HG03432 (cell line): ENCODE data around the gene FAM3D.
"Not testable (repeated sequence)": the region's sequence is repeated elsewhere in the genome, so short reads cannot be mapped to it uniquely, and the experiment has no call there.

Experiments
- ATAC-seq: cut with Tn5 transposase; IDR thresholded peaks from one replicate; pipeline ENCODE4 v1.9.1; 2021; ENCODE audit warnings: mild to moderate bottlenecking, moderate library complexity; ENCODE audit not compliant: unreplicated experiment

The FAM3D gene

GRCh38 chr3:58685641-58686040 lies 19.1 kb upstream of the FAM3D start:
- ATAC-seq = no peak

DNA sequence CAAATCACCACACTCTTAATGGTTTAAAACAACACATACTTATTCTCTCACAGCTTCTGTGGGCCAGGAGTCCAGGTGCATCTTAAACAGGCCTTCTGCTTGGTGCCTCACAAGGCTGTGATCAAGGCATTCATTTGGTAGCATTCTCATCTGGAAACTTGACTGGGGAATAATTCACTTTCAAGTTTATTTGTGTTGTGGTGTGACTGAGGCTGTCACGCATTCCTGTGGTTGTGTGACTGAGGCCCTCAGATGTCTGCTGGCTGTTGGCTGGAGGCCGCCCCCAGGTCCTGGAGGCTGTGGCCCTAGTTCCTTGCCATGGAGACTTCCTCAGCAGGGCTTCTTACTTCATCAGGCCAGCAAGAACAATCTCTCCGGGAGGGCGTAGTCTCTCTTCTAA lies 16.9 kb upstream of the FAM3D start:
- ATAC-seq = peak; percentile 82

GRCh38 chr3:58683001-58683458 lies 16.5 kb upstream of the FAM3D start:
- no peak for ATAC-seq

DNA sequence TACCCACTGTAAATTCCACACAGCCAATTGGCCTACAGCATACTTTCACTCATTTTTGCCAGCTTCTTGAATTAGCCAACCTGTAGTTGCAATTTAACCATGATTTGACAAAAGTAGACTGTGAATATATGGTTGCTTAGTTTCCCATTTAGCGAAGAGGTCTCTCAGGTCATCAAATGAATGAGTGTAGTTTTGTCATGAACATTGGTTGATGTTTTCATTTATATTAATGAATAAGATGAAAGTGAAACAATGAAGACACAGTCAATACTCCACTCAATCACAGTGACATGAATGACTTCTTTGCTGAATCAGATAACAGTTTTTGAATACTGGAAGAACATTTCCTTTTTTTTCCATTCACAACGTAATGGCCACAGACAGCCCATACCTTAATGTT lies 15.3 kb upstream of the FAM3D start:
- ATAC-seq = no peak

GRCh38 chr3:58680879-58681525 lies 14.4 kb upstream of the FAM3D start:
- ATAC-seq = no peak

- ATAC-seq = no peak
Measured at GRCh38 chr3:58679974-58680666, 13.5 kb upstream of the FAM3D start.

- no peak for ATAC-seq
Measured at GRCh38 chr3:58679446-58679845, 12.9 kb upstream of the FAM3D start.

- not testable (repeated sequence) for ATAC-seq
Measured at GRCh38 chr3:58678177-58678970, 11.8 kb upstream of the FAM3D start.

- ATAC-seq = no peak
Measured at GRCh38 chr3:58672880-58673279, 6.3 kb upstream of the FAM3D start.

GRCh38 chr3:58672451-58672850 lies 5.9 kb upstream of the FAM3D start:
- ATAC-seq = no peak

- no peak for ATAC-seq
Measured at GRCh38 chr3:58670506-58671135, 4.0 kb upstream of the FAM3D start.

- ATAC-seq = no peak
Measured at GRCh38 chr3:58668247-58668646, 1.7 kb upstream of the FAM3D start.

GRCh38 chr3:58667704-58668103 lies 1.1 kb upstream of the FAM3D start:
- no peak for ATAC-seq

DNA sequence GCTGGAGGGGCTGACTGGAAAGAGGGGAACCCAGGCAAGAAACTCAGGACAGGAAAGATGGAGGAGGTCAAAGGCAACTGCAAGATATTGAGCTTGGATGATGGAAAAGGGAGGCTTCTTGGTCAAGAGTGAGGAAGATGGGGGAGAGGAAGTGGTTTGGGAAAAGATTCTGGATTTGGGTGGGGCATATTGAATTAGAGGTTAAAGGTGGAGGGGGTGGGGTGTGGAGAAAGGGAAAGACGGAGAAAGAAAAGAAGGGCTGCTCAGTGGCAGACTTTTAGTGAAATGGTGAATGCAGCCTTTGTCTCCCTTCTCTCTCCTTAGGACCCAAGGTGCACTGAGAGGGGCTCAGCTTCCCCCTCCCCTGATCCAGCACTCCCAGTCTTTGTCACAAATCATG lies 655 bp upstream of the FAM3D start:
- ATAC-seq = no peak

GRCh38 chr3:58665405-58665804 lies 1.2 kb downstream of the FAM3D start:
- no peak for ATAC-seq

- no peak for ATAC-seq
Measured at GRCh38 chr3:58664611-58665010, 2.0 kb downstream of the FAM3D start.

DNA sequence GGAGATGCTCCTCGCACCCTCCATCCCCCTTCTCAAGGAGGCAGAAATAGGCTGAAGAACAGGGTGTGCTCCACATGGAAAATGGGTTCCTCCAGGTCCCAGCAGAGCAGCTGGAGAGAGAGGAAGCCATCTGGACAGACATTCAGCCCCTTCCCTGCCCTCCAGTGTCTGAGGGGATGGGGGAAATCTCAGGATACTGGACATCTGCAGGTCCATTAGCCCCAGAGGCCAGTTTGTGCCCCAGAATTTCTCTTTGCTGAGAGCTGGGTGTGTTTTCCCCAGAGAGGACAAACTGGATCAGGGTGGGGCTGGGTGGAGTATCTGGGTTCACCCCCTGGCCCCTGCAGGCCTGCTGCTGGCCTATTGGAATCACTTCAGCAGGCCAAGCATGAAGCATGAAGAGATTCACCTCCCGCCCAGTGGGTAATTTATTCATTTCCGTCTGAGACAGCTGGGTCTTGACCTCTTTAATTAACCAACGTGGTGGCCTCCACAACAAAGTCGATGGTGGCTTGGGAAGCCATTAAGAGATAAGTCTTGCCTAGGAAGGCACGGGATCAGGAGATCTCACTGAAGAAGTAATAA lies 4.6 kb downstream of the FAM3D start:
- ATAC-seq = no peak

- no peak for ATAC-seq
Measured at GRCh38 chr3:58660998-58661397, 5.6 kb downstream of the FAM3D start.

- no peak for ATAC-seq
Measured at GRCh38 chr3:58659051-58659675, 7.4 kb downstream of the FAM3D start.

GRCh38 chr3:58658508-58658907 lies 8.1 kb downstream of the FAM3D start:
- ATAC-seq = no peak
